SK-N-SH treated with all-trans-retinoic acid at 6 μM for 48 hours (cell line): ENCODE measurements around the gene FAM237A.

Experiments used
- ARNTL ChIP-seq: fragments of 450-650 bp; formaldehyde crosslinking; IDR thresholded peaks from 2 replicates; pipeline ENCODE4 v1.5.0; 2020; ENCODE audit warnings: low read depth, mild to moderate bottlenecking, moderate library complexity, borderline replicate concordance
- GLIS3 ChIP-seq: fragments of 250-450 bp; sonication (Bioruptor Pico); IDR thresholded peaks from 2 replicates; pipeline ENCODE4 v1.5.0; 2020; ENCODE audit warnings: mild to moderate bottlenecking, moderate library complexity
- SNAI2 ChIP-seq: fragments of 250-450 bp; sonication (Bioruptor Pico); IDR thresholded peaks from 2 replicates; pipeline ENCODE4 v1.5.0; 2020; ENCODE audit warnings: mild to moderate bottlenecking, moderate library complexity
- TCF4 ChIP-seq: fragments of 250-450 bp; sonication (Bioruptor Pico); IDR thresholded peaks from 2 replicates; pipeline ENCODE4 v1.8.0; 2021; ENCODE audit warnings: mild to moderate bottlenecking, moderate library complexity, borderline replicate concordance
- ZFP30 ChIP-seq: fragments of 450-650 bp; formaldehyde crosslinking; IDR thresholded peaks from 2 replicates; pipeline ENCODE4 v1.5.0; 2022; ENCODE audit warnings: mild to moderate bottlenecking, moderate library complexity
- ZNF565 ChIP-seq: fragments of 450-650 bp; formaldehyde crosslinking; conservative IDR thresholded peaks from 2 replicates; pipeline ENCODE4 v1.5.0; 2020; ENCODE audit warnings: low read depth, mild to moderate bottlenecking, moderate library complexity
- ZNF8 ChIP-seq: fragments of 450-650 bp; formaldehyde crosslinking; IDR thresholded peaks from 2 replicates; pipeline ENCODE4 v1.5.0; 2020; ENCODE audit warnings: mild to moderate bottlenecking, moderate library complexity
- TF ChIP-seq, protein P1 (sequence below): fragments of 250-450 bp; sonication (Bioruptor Pico); IDR thresholded peaks from 2 replicates; pipeline ENCODE4 v1.8.0; 2020; ENCODE audit warnings: mild to moderate bottlenecking, moderate library complexity, borderline replicate concordance
- TF ChIP-seq, protein P2 (sequence below): fragments of 250-450 bp; sonication (Bioruptor Pico); IDR thresholded peaks from 2 replicates; pipeline ENCODE4 v1.8.0; 2021; ENCODE audit warnings: low read depth, mild to moderate bottlenecking, moderate library complexity, borderline replicate concordance
- TF ChIP-seq, protein P3 (sequence below): fragments of 250-450 bp; sonication (Bioruptor Pico); IDR thresholded peaks from 2 replicates; pipeline ENCODE4 v1.5.1; 2021; ENCODE audit warnings: mild to moderate bottlenecking, moderate library complexity

DNA sequence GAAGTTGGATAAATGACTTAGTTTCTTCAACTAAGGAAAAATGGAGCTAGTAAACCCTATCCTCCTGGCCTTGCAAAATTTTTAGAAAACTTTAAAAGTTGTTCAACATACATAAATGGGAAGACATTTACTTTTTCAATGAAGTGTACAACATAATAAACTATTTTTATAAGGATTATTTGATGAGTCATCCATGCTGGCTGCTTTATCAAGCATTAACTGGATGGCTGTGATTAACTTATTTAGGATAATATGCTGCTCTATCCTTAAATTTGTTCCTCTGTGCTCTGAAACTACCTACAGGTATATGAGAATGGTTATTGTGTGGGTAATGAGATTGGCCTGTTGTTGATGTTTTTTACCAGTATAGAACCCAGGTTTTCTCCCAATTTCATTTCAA, 54.6 kb downstream of the FAM237A start:
- TF ChIP-seq, protein P1, sequence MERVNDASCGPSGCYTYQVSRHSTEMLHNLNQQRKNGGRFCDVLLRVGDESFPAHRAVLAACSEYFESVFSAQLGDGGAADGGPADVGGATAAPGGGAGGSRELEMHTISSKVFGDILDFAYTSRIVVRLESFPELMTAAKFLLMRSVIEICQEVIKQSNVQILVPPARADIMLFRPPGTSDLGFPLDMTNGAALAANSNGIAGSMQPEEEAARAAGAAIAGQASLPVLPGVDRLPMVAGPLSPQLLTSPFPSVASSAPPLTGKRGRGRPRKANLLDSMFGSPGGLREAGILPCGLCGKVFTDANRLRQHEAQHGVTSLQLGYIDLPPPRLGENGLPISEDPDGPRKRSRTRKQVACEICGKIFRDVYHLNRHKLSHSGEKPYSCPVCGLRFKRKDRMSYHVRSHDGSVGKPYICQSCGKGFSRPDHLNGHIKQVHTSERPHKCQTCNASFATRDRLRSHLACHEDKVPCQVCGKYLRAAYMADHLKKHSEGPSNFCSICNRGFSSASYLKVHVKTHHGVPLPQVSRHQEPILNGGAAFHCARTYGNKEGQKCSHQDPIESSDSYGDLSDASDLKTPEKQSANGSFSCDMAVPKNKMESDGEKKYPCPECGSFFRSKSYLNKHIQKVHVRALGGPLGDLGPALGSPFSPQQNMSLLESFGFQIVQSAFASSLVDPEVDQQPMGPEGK (CRISPR knock-in tag): no peak
- no peak for TF ChIP-seq ZNF8 (CRISPR knock-in tag)
- TF ChIP-seq SNAI2 (CRISPR knock-in tag): no peak
- TF ChIP-seq ZFP30 (CRISPR knock-in tag): no peak
- no peak for TF ChIP-seq ZNF565 (CRISPR knock-in tag)
- TF ChIP-seq, protein P2, sequence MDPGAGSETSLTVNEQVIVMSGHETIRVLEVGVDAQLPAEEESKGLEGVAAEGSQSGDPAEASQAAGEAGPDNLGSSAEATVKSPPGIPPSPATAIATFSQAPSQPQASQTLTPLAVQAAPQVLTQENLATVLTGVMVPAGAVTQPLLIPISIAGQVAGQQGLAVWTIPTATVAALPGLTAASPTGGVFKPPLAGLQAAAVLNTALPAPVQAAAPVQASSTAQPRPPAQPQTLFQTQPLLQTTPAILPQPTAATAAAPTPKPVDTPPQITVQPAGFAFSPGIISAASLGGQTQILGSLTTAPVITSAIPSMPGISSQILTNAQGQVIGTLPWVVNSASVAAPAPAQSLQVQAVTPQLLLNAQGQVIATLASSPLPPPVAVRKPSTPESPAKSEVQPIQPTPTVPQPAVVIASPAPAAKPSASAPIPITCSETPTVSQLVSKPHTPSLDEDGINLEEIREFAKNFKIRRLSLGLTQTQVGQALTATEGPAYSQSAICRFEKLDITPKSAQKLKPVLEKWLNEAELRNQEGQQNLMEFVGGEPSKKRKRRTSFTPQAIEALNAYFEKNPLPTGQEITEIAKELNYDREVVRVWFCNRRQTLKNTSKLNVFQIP (CRISPR knock-in tag): no peak
- TF ChIP-seq, protein P3, sequence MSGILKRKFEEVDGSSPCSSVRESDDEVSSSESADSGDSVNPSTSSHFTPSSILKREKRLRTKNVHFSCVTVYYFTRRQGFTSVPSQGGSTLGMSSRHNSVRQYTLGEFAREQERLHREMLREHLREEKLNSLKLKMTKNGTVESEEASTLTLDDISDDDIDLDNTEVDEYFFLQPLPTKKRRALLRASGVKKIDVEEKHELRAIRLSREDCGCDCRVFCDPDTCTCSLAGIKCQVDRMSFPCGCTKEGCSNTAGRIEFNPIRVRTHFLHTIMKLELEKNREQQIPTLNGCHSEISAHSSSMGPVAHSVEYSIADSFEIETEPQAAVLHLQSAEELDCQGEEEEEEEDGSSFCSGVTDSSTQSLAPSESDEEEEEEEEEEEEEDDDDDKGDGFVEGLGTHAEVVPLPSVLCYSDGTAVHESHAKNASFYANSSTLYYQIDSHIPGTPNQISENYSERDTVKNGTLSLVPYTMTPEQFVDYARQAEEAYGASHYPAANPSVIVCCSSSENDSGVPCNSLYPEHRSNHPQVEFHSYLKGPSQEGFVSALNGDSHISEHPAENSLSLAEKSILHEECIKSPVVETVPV: no peak
- TF ChIP-seq GLIS3 (CRISPR knock-in tag): no peak
- TF ChIP-seq ARNTL (CRISPR knock-in tag): no peak
- no peak for TF ChIP-seq TCF4 (CRISPR knock-in tag)
